Measurements from ENCODE around the gene PKMYT1.
"Not testable (repeated sequence)": the region's sequence is repeated elsewhere in the genome, so short reads cannot be mapped to it uniquely, and the experiment has no call there.

Gene PKMYT1

GRCh38 chr16:2962334-2963073 is 17.7 kb downstream of the PKMYT1 start:
- no peak for DNase-seq (ENCODE audit: low read depth in 1 of 2, low spot score in 1 of 2)

DNA sequence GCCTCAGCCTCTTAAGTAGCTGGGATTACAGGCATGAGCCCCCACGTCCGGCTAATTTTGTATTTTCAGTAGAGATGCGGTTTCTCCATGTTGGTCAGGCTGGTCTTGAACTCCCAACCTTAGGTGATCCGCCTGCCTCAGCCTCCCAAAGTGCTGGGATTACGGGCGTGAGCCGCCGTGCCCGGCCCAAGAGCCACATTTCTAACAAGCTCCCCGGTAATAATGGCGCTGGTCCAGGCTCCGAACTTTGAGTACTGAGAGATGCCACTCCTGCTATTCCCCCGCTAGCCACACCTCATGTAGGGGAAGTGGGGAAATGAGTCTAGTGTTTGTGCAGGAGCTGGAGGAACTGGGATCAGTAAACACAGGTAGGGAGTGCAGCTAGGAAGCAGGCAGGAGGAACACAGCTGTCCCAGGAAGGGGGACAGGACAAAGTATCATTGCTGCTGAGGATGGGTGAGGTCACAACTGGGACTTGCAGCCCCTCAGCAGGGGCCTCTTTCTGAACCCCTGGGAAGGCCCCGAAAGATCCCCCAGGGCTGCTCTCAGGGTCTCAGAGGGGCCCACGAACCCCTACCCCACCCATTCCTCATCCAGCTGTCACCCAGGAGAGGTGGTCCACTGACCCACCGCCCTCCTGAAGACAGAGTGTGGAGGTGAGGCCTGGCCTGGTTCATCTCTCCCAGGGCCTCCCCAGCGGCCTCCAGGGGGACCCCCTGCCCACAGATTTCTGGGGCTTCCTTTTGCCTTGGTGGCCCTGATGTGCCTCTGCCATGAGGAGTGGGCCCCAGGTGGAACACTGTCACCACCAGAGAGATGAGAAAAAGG is 19.8 kb downstream of the PKMYT1 start:
- DNase-seq (ENCODE audit: low read depth in 1 of 2, low spot score in 1 of 2), result no peak

- DNase-seq (ENCODE audit: low read depth in 1 of 2, low spot score in 1 of 2), result no peak
Observed at GRCh38 chr16:2959206-2959605, 21.0 kb downstream of the PKMYT1 start.

GRCh38 chr16:2956579-2956956 is 23.7 kb downstream of the PKMYT1 start:
- no peak for DNase-seq (ENCODE audit: low read depth in 1 of 2, low spot score in 1 of 2)

DNA sequence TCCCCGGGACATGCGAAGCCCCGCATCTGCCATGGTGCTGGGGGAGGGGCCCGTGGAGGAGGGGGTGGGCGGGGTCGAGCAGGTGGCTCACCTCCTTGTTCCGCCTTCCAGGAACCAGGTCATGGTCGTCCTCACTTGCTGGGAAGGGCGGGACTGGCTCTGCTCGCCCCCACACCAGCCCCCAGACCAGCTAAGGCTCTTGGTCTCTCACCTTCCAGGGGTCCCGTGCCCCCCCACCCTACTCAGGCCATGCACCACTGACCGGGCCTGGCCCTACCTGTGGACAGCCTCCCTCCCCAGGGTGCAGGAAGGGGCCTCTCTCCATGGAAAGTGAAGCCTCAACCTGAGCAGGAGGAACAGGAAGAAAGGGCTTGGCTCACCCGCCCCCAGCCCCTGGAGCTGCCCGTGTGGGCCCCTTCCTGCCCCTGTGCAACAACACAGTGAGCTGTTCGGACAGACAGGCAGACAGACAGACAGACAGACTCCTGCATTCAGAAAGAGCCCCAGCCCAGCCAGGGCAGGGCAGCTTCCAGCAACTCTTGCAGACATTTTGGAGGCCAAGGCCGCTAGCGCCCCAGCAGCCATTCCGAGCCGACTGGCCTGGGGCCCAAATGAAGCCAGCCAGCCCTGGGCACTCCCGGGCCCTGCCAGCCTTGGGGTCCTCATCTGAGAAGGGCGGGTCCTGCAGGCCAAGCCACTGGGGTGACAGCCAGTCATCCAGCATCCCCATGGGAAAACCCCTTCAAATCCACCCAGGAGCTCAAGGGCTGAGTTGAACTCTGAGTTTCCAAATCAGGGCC is 24.3 kb downstream of the PKMYT1 start:
- no peak for DNase-seq (ENCODE audit: low read depth in 1 of 2, low spot score in 1 of 2)

GRCh38 chr16:2955438-2955778 is 24.8 kb downstream of the PKMYT1 start:
- no peak for DNase-seq (ENCODE audit: low read depth in 1 of 2, low spot score in 1 of 2)

GRCh38 chr16:2954656-2955381 is 25.4 kb downstream of the PKMYT1 start:
- DNase-seq (ENCODE audit: low read depth in 1 of 2, low spot score in 1 of 2), result no peak

- no peak for DNase-seq (ENCODE audit: low read depth in 1 of 2, low spot score in 1 of 2)
Observed at GRCh38 chr16:2953706-2954627, 26.3 kb downstream of the PKMYT1 start.

DNA sequence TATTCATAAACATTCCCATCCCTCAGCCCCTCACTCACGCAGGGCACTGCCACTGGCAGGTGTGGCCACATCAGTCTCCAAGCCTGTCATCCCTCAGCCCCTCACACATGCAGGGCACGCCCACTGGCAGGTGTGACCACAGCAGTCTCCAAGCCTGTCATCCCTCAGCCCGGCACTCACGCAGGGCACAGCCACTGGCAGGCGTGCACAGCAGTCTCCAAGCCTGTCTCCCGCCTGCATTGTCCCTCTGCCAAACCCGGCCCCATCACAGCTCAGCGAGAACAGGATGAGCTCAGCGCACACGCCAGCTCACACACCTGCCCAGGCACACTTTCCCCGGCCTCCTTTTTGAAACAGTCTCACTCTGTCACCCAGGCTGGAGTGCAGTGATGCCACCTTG is 27.6 kb downstream of the PKMYT1 start:
- no peak for DNase-seq (ENCODE audit: low read depth in 1 of 2, low spot score in 1 of 2)

DNA sequence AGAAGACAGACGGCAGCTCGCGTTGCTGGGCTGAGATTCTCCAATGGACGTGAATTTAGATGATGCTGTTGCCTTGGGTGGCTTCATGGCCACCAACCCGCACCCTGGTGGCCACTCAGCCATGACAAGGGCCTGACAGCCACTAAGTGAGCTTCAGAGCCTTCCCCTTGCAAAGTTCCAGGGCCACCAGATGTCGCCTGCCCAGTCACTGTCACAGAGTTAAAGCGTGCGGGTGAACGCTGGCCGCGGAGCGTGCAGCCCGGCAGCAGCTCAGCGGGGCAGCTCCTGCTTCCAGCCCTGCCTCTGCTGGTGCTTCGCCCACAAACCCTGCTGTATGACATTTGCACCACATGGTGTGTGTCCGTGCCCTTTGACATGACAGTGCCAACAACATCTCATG is 29.5 kb downstream of the PKMYT1 start:
- no peak for DNase-seq (ENCODE audit: low read depth in 1 of 2, low spot score in 1 of 2)

- no peak for DNase-seq (ENCODE audit: low read depth in 1 of 2, low spot score in 1 of 2)
Observed at GRCh38 chr16:2950353-2950724, 29.9 kb downstream of the PKMYT1 start.

DNA sequence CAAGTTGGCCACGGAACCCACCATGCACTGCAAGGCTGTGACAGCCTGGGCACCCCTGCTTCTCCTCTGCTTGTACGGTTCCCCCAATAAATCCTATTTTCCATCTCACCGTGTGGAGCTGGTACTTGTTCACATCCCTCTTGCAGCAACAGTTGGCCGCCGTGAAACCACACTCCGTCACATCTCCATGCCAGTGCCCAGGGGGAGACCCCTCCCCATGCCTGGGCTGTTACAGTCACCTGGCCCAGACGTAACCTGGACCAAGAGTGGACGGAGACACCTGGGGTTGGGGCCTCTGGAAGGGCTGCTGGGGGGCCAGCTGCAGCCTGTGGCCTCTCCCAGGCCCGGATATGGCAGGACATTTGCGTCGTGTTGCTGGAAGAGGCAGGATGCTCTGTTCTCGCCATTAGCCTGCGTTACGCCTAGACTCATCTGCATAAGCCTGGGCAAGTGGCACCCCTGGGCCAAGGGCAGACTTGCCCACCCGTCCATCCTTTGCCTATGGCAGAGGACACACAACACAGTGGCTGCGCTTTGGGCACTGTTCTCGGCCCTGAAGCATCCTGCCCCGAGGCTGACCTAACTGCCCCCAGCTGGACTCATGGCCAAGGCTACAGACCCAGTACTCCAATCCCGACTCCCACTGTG is 30.4 kb downstream of the PKMYT1 start:
- DNase-seq (ENCODE audit: low read depth in 1 of 2, low spot score in 1 of 2), result no peak

- no peak for DNase-seq (ENCODE audit: low read depth in 1 of 2, low spot score in 1 of 2)
Observed at GRCh38 chr16:2948807-2949704, 31.2 kb downstream of the PKMYT1 start.

- DNase-seq (ENCODE audit: low read depth in 1 of 2, low spot score in 1 of 2), result no peak
Observed at GRCh38 chr16:2946649-2947048, 33.6 kb downstream of the PKMYT1 start.

GRCh38 chr16:2943716-2944115 is 36.5 kb downstream of the PKMYT1 start:
- not testable (repeated sequence) for DNase-seq (ENCODE audit: low read depth in 1 of 2, low spot score in 1 of 2)

- DNase-seq (ENCODE audit: low read depth in 1 of 2, low spot score in 1 of 2), result no peak
Observed at GRCh38 chr16:2942045-2942444, 38.2 kb downstream of the PKMYT1 start.

GRCh38 chr16:2939968-2940367 is 40.3 kb downstream of the PKMYT1 start:
- no peak for DNase-seq (ENCODE audit: low read depth in 1 of 2, low spot score in 1 of 2)

GRCh38 chr16:2938206-2938605 is 42.0 kb downstream of the PKMYT1 start:
- no peak for DNase-seq (ENCODE audit: low read depth in 1 of 2, low spot score in 1 of 2)

- DNase-seq (ENCODE audit: low read depth in 1 of 2, low spot score in 1 of 2), result no peak
Observed at GRCh38 chr16:2937170-2937569, 43.1 kb downstream of the PKMYT1 start.
